SK-N-SH treated with all-trans-retinoic acid at 6 μM for 48 hours (cell line): ENCODE measurements around the gene ERV3-1.
"Not testable (repeated sequence)": the region's sequence is repeated elsewhere in the genome, so short reads cannot be mapped to it uniquely, and the experiment has no call there.

Experiments used
- ATAC-seq: fragments of 200-7000 bp; cut with Tn5 transposase; 3 replicates; pipeline ENCODE4 v1.9.1; 2020; ENCODE audit warnings: mild to moderate bottlenecking, moderate library complexity
- ARNTL ChIP-seq: fragments of 450-650 bp; formaldehyde crosslinking; IDR thresholded peaks from 2 replicates; pipeline ENCODE4 v1.5.0; 2020; ENCODE audit warnings: low read depth, mild to moderate bottlenecking, moderate library complexity, borderline replicate concordance
- BACH2 ChIP-seq: fragments of 250-450 bp; sonication (Bioruptor Pico); IDR thresholded peaks from 2 replicates; pipeline ENCODE4 v1.9.0; 2021; ENCODE audit warnings: mild to moderate bottlenecking, borderline replicate concordance
- CSDC2 ChIP-seq: fragments of 250-450 bp; sonication (Bioruptor Pico); IDR thresholded peaks from 2 replicates; pipeline ENCODE4 v1.5.0; 2020; ENCODE audit warnings: mild to moderate bottlenecking, moderate library complexity
- ESRRG ChIP-seq: fragments of 250-450 bp; sonication (Bioruptor Pico); IDR thresholded peaks from 2 replicates; pipeline ENCODE4 v1.6.1; 2021; ENCODE audit warnings: mild to moderate bottlenecking
- GLIS3 ChIP-seq: fragments of 250-450 bp; sonication (Bioruptor Pico); IDR thresholded peaks from 2 replicates; pipeline ENCODE4 v1.5.0; 2020; ENCODE audit warnings: mild to moderate bottlenecking, moderate library complexity
- ISL1 ChIP-seq: fragments of 250-450 bp; sonication (Bioruptor Pico); IDR thresholded peaks from 2 replicates; pipeline ENCODE4 v2.1.2; 2022; ENCODE audit warnings: mild to moderate bottlenecking, moderate library complexity
- OSR1 ChIP-seq: fragments of 250-450 bp; sonication (Bioruptor Pico); IDR thresholded peaks from 2 replicates; pipeline ENCODE4 v1.8.0; 2022; ENCODE audit warnings: moderate library complexity, mild to moderate bottlenecking, inconsistent platforms
- PPARA ChIP-seq: fragments of 250-450 bp; sonication (Bioruptor Pico); IDR thresholded peaks from 2 replicates; pipeline ENCODE4 v1.5.0; 2020; ENCODE audit warnings: mild to moderate bottlenecking, borderline replicate concordance
- RARB ChIP-seq: fragments of 250-450 bp; sonication (Bioruptor Pico); IDR thresholded peaks from 2 replicates; pipeline ENCODE4 v1.8.0; 2021; ENCODE audit warnings: mild to moderate bottlenecking, moderate library complexity
- SNAI2 ChIP-seq: fragments of 250-450 bp; sonication (Bioruptor Pico); IDR thresholded peaks from 2 replicates; pipeline ENCODE4 v1.5.0; 2020; ENCODE audit warnings: mild to moderate bottlenecking, moderate library complexity
- TCF4 ChIP-seq: fragments of 250-450 bp; sonication (Bioruptor Pico); IDR thresholded peaks from 2 replicates; pipeline ENCODE4 v1.8.0; 2021; ENCODE audit warnings: mild to moderate bottlenecking, moderate library complexity, borderline replicate concordance
- TOX ChIP-seq: fragments of 250-450 bp; sonication (Bioruptor Pico); IDR thresholded peaks from 2 replicates; pipeline ENCODE4 v1.8.0; 2021; ENCODE audit warnings: mild to moderate bottlenecking, moderate library complexity, borderline replicate concordance
- ZC3H10 ChIP-seq: fragments of 250-450 bp; sonication (Bioruptor Pico); IDR thresholded peaks from 2 replicates; pipeline ENCODE4 v1.5.1; 2021; ENCODE audit warnings: mild to moderate bottlenecking, moderate library complexity
- ZFP3 ChIP-seq: fragments of 250-450 bp; sonication (Bioruptor Pico); IDR thresholded peaks from 2 replicates; pipeline ENCODE4 v1.5.0; 2020; ENCODE audit warnings: mild to moderate bottlenecking, moderate library complexity
- ZFP30 ChIP-seq: fragments of 450-650 bp; formaldehyde crosslinking; IDR thresholded peaks from 2 replicates; pipeline ENCODE4 v1.5.0; 2022; ENCODE audit warnings: mild to moderate bottlenecking, moderate library complexity
- ZNF565 ChIP-seq: fragments of 450-650 bp; formaldehyde crosslinking; conservative IDR thresholded peaks from 2 replicates; pipeline ENCODE4 v1.5.0; 2020; ENCODE audit warnings: low read depth, mild to moderate bottlenecking, moderate library complexity
- ZNF70 ChIP-seq: fragments of 450-650 bp; formaldehyde crosslinking; IDR thresholded peaks from 2 replicates; pipeline ENCODE4 v1.5.0; 2020; ENCODE audit warnings: mild to moderate bottlenecking, moderate library complexity
- ZNF8 ChIP-seq: fragments of 450-650 bp; formaldehyde crosslinking; IDR thresholded peaks from 2 replicates; pipeline ENCODE4 v1.5.0; 2020; ENCODE audit warnings: mild to moderate bottlenecking, moderate library complexity
- TF ChIP-seq, protein P1 (sequence below): fragments of 250-450 bp; sonication (Bioruptor Pico); IDR thresholded peaks from 2 replicates; pipeline ENCODE4 v1.8.0; 2020; ENCODE audit warnings: mild to moderate bottlenecking, moderate library complexity, borderline replicate concordance
- TF ChIP-seq, protein P2 (sequence below): fragments of 250-450 bp; sonication (Bioruptor Pico); IDR thresholded peaks from 2 replicates; pipeline ENCODE4 v1.8.0; 2021; ENCODE audit warnings: low read depth, mild to moderate bottlenecking, moderate library complexity, borderline replicate concordance
- TF ChIP-seq, protein P3 (sequence below): fragments of 250-450 bp; sonication (Bioruptor Pico); IDR thresholded peaks from 2 replicates; pipeline ENCODE4 v1.5.1; 2020; ENCODE audit warnings: low read depth, mild to moderate bottlenecking, moderate library complexity
- TF ChIP-seq, protein P4 (sequence below): fragments of 250-450 bp; sonication (Bioruptor Pico); IDR thresholded peaks from 2 replicates; pipeline ENCODE4 v1.5.1; 2021; ENCODE audit warnings: mild to moderate bottlenecking, moderate library complexity

ERV3-1 gene

DNA sequence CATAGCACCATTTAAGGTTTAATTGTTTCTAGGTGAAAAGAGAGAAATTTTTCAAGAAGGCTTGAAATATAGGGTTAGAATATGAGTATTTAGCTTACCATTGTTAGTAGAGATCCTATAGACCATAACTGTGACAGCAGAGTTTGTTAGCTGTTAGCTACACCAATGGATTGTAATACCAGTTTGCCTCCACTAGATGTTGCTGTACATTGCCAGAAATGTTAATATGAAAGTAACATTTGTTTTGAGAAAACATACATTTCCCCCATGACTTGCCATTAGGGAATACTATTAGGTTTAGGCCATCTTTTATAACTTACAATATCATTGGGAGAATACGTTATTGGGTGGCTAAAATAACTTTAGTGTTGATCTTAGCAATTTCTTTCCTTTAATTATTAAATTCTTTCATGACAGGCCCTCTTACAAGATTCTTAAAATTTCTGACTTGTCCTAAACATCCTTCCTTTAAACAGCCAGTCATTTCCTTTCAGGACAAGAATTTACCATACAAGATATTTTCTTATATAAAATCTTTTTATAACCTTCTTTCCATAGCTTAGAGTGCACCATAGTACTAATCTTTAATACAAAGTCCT, 55.1 kb downstream of the ERV3-1 start:
- TF ChIP-seq, protein P1, sequence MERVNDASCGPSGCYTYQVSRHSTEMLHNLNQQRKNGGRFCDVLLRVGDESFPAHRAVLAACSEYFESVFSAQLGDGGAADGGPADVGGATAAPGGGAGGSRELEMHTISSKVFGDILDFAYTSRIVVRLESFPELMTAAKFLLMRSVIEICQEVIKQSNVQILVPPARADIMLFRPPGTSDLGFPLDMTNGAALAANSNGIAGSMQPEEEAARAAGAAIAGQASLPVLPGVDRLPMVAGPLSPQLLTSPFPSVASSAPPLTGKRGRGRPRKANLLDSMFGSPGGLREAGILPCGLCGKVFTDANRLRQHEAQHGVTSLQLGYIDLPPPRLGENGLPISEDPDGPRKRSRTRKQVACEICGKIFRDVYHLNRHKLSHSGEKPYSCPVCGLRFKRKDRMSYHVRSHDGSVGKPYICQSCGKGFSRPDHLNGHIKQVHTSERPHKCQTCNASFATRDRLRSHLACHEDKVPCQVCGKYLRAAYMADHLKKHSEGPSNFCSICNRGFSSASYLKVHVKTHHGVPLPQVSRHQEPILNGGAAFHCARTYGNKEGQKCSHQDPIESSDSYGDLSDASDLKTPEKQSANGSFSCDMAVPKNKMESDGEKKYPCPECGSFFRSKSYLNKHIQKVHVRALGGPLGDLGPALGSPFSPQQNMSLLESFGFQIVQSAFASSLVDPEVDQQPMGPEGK (CRISPR knock-in tag), result no peak
- TF ChIP-seq BACH2 (CRISPR knock-in tag), result no peak
- TF ChIP-seq ZNF8 (CRISPR knock-in tag), result no peak
- TF ChIP-seq ZNF565 (CRISPR knock-in tag), result no peak
- no peak for TF ChIP-seq ESRRG (CRISPR knock-in tag)
- no peak for TF ChIP-seq SNAI2 (CRISPR knock-in tag)
- no peak for TF ChIP-seq ZC3H10 (CRISPR knock-in tag)
- TF ChIP-seq ZFP30, result no peak
- TF ChIP-seq, all 23 proteins: peak for 0
- ATAC-seq, result peak; percentile 69

DNA sequence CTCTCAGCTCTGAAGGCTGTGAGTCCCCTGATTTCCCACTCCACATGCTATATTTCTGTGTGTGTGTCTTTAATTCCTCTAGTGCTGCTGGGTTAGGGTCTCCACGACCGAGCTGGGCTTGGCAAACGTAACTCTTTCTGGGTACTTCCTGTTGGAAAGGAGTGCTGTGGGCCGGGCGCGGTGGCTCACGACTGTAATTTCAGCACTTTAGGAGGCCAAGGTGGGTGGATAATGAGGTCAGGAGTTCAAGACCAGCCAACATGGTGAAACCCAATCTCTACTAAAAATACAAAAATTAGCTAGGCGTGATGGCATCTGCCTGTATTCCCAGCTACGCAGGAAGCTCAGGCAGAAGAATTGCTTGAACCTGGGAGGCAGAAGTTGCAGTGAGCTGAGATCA, 55.8 kb downstream of the ERV3-1 start:
- not testable (repeated sequence) for ATAC-seq

DNA sequence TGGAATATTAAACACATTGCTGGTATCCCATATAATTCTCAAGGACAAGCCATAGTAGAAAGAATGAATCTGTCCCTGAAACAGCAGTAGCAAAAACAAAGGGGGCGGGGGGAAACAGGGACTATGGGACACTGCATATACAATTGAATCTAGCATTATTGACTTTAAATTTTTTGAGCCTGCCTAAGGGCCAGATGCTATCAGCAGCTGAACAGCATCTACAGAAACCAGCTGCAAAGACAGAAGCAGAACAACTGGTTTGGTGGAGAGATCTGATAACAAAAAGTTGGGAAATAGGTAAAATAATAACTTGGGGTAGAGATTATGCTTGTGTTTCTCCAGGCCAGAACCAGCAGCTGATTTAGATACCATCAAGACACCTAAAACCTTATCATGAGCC, 57.7 kb downstream of the ERV3-1 start:
- ATAC-seq, result not testable (repeated sequence)

DNA sequence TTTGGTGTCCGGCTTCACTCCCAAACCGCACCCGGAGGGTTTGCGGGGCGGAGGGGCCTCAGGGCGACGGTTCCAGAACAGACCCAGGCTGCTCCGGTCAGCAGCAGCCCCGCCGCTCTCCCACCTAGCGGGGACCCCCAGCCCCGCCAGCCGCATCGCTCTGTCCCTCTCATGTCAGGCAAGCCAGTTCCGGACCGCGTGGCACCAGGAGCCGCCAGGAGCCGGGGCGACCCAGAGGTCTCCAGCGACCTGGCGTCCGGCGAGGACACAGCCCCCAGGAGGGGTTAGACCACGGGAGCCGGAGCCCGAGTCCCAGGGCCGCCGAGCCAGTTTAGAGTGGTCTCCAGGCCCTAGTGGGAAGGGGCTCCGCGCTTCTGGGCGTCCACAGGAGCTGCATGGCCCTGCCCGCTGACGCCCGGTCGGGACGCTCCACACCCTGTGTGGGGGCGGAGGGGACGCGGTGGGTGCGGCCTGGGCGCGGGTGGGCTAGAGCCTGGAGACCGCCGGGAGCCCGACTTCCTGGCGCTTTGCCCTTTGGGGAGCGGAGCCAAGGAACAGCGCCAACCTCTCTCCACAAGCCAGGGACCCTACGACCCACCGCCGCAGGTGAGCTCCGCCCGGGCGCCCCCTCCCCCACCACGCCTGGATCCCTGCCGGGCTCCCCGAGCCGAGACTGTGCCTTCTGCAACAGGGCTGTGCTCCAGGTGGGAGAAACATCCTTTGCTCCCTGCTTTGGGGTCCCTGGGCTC, 59.1 kb downstream of the ERV3-1 start:
- peak; percentile 52 for ATAC-seq
- TF ChIP-seq GLIS3 (no peak), ISL1 (no peak), ZC3H10 (CRISPR knock-in tag) (no peak), ZNF70 (CRISPR knock-in tag) (no peak), ZNF8 (CRISPR knock-in tag) (no peak), ZFP30 (no peak), BACH2 (CRISPR knock-in tag) (no peak), OSR1 (CRISPR knock-in tag) (no peak), TCF4 (CRISPR knock-in tag) (no peak), ESRRG (CRISPR knock-in tag) (no peak), CSDC2 (CRISPR knock-in tag) (no peak), ZFP3 (CRISPR knock-in tag) (no peak), ARNTL (CRISPR knock-in tag) (no peak), TOX (CRISPR knock-in tag) (no peak)
- TF ChIP-seq, protein P2, sequence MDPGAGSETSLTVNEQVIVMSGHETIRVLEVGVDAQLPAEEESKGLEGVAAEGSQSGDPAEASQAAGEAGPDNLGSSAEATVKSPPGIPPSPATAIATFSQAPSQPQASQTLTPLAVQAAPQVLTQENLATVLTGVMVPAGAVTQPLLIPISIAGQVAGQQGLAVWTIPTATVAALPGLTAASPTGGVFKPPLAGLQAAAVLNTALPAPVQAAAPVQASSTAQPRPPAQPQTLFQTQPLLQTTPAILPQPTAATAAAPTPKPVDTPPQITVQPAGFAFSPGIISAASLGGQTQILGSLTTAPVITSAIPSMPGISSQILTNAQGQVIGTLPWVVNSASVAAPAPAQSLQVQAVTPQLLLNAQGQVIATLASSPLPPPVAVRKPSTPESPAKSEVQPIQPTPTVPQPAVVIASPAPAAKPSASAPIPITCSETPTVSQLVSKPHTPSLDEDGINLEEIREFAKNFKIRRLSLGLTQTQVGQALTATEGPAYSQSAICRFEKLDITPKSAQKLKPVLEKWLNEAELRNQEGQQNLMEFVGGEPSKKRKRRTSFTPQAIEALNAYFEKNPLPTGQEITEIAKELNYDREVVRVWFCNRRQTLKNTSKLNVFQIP (CRISPR knock-in tag), result no peak
- TF ChIP-seq, protein P1 (CRISPR knock-in tag), result no peak
- TF ChIP-seq, protein P3, sequence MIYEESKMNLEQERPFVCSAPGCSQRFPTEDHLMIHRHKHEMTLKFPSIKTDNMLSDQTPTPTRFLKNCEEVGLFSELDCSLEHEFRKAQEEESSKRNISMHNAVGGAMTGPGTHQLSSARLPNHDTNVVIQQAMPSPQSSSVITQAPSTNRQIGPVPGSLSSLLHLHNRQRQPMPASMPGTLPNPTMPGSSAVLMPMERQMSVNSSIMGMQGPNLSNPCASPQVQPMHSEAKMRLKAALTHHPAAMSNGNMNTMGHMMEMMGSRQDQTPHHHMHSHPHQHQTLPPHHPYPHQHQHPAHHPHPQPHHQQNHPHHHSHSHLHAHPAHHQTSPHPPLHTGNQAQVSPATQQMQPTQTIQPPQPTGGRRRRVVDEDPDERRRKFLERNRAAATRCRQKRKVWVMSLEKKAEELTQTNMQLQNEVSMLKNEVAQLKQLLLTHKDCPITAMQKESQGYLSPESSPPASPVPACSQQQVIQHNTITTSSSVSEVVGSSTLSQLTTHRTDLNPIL (CRISPR knock-in tag), result no peak

DNA sequence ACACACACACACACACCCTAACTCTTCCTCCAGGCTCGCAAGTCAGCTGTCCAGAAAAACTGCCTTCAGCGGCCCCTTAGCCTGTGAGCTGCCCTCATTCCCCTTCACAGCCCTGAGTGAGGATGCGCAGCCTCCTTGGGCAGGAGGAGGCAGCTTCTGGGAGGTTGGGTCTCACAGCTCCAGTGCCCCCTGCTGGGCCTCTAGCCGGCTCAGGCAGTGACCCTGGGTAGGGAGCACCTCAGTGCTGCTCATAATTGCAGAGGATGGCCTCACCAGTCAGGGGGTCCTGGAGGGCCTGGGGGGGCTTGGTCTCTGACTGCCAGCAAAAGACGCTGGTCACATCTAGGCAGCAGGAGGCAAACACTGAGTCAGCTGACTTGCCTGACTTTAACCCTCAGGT, 59.7 kb downstream of the ERV3-1 start:
- TF ChIP-seq GLIS3 (no peak), ZFP30 (no peak), CSDC2 (CRISPR knock-in tag) (no peak), OSR1 (CRISPR knock-in tag) (no peak), SNAI2 (CRISPR knock-in tag) (no peak), PPARA (CRISPR knock-in tag) (no peak), RARB (CRISPR knock-in tag) (no peak)
- TF ChIP-seq, protein P3 (CRISPR knock-in tag), result no peak
- TF ChIP-seq, protein P4, sequence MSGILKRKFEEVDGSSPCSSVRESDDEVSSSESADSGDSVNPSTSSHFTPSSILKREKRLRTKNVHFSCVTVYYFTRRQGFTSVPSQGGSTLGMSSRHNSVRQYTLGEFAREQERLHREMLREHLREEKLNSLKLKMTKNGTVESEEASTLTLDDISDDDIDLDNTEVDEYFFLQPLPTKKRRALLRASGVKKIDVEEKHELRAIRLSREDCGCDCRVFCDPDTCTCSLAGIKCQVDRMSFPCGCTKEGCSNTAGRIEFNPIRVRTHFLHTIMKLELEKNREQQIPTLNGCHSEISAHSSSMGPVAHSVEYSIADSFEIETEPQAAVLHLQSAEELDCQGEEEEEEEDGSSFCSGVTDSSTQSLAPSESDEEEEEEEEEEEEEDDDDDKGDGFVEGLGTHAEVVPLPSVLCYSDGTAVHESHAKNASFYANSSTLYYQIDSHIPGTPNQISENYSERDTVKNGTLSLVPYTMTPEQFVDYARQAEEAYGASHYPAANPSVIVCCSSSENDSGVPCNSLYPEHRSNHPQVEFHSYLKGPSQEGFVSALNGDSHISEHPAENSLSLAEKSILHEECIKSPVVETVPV, result no peak
- peak; percentile 78 for ATAC-seq
